GM23338 (cell line): ENCODE results near the gene DNAJC5G. TPM values are rescaled to one million over a fixed set of nuclear protein-coding genes. Genes with fewer than 3 reads are reported as not detected.

Source experiments
- ATAC-seq: fragments of 200-7000 bp; cut with Tn5 transposase; 3 replicates; pipeline ENCODE4 v1.9.1; 2020
- DNase-seq: peaks from one replicate; pipeline ENCODE4 v3.0.0-alpha.2; 2015; ENCODE audit warnings: low spot score
- H2AFZ ChIP-seq: fragments of 200-600 bp; sonication (generic); 2 replicates; pipeline ENCODE4 v1.8.0; 2016; ENCODE audit warnings: antibody characterized with exemption, mild to moderate bottlenecking, moderate library complexity
- H3F3A ChIP-seq: fragments of 200-600 bp; sonication (generic); replicated peaks from 2 replicates; pipeline ENCODE4 v1.8.0; 2017; ENCODE audit warnings: antibody characterized with exemption, mixed run types, low read depth
- H3K27ac ChIP-seq: fragments of 200-600 bp; sonication (generic); 2 replicates; pipeline ENCODE4 v1.6.1; 2016; ENCODE audit warnings: low read depth
- H3K27me3 ChIP-seq: fragments of 200-600 bp; sonication (generic); 2 replicates; pipeline ENCODE4 v1.8.0; 2016; ENCODE audit warnings: mild to moderate bottlenecking, mixed run types, moderate library complexity; ENCODE audit not compliant: insufficient read depth
- H3K36me3 ChIP-seq: fragments of 200-600 bp; sonication (generic); 2 replicates; pipeline ENCODE4 v1.8.0; 2016; ENCODE audit warnings: mild to moderate bottlenecking; ENCODE audit not compliant: insufficient read depth
- H3K4me1 ChIP-seq: fragments of 200-600 bp; sonication (generic); 2 replicates; pipeline ENCODE4 v1.8.0; 2016; ENCODE audit warnings: mild to moderate bottlenecking, moderate library complexity; ENCODE audit not compliant: insufficient read depth
- H3K4me2 ChIP-seq: fragments of 200-600 bp; sonication (generic); 2 replicates; pipeline ENCODE4 v1.7.1; 2017; ENCODE audit warnings: mixed run types
- H3K4me3 ChIP-seq: fragments of 200-600 bp; sonication (generic); 2 replicates; pipeline ENCODE4 v1.6.1; 2016; ENCODE audit warnings: mixed run types
- H3K79me2 ChIP-seq: fragments of 200-600 bp; sonication (generic); replicated peaks from 2 replicates; pipeline ENCODE4 v1.8.0; 2017; ENCODE audit warnings: mild to moderate bottlenecking; ENCODE audit not compliant: insufficient read depth
- H3K9me2 ChIP-seq: fragments of 200-600 bp; sonication (generic); 2 replicates; pipeline ENCODE4 v1.8.0; 2017; ENCODE audit not compliant: insufficient read depth
- H4K20me1 ChIP-seq: fragments of 200-600 bp; sonication (generic); replicated peaks from 2 replicates; pipeline ENCODE4 v1.8.0; 2017; ENCODE audit warnings: mild to moderate bottlenecking; ENCODE audit not compliant: insufficient read depth
- H3K27ac Mint-ChIP-seq: 2 replicates; pipeline ENCODE4 v1.8.0; 2020; ENCODE audit warnings: inconsistent platforms, mild to moderate bottlenecking, moderate library complexity, mixed read lengths
- H3K27me3 Mint-ChIP-seq: 3 replicates; pipeline ENCODE4 v1.8.0; 2022; ENCODE audit warnings: low read depth, mild to moderate bottlenecking, moderate library complexity, mixed read lengths, inconsistent platforms; ENCODE audit not compliant: insufficient read depth, poor library complexity
- H3K36me3 Mint-ChIP-seq: 3 replicates; pipeline ENCODE4 v1.8.0; 2021; ENCODE audit warnings: low read depth, mild to moderate bottlenecking, inconsistent platforms, moderate library complexity, mixed read lengths
- H3K4me1 Mint-ChIP-seq: 3 replicates; pipeline ENCODE4 v1.8.0; 2020; ENCODE audit warnings: mild to moderate bottlenecking, inconsistent platforms, mixed read lengths
- H3K4me3 Mint-ChIP-seq: 3 replicates; pipeline ENCODE4 v1.8.0; 2021; ENCODE audit warnings: moderate library complexity, mild to moderate bottlenecking, inconsistent platforms, mixed read lengths
- H3K9me3 Mint-ChIP-seq: 3 replicates; pipeline ENCODE4 v1.8.0; 2020; ENCODE audit warnings: moderate library complexity, mild to moderate bottlenecking, inconsistent platforms, mixed read lengths
- CREB1 ChIP-seq: fragments of 250-450 bp; sonication (Bioruptor Pico); IDR thresholded peaks from 2 replicates; pipeline ENCODE4 v1.5.0; 2020; ENCODE audit warnings: low read depth, mild to moderate bottlenecking, moderate library complexity
- ETS1 ChIP-seq: IDR thresholded peaks from 2 replicates; pipeline ENCODE4 v1.6.1; 2016; ENCODE audit warnings: antibody characterized with exemption
- EZH2 ChIP-seq: fragments of 200-600 bp; sonication (generic); IDR thresholded peaks from one replicate; pipeline ENCODE4 v1.8.0; 2017; ENCODE audit warnings: antibody characterized with exemption, mild to moderate bottlenecking, low read depth; ENCODE audit not compliant: unreplicated experiment
- JUNB ChIP-seq: IDR thresholded peaks from one replicate; pipeline ENCODE4 v1.6.1; 2016; ENCODE audit warnings: antibody characterized with exemption; ENCODE audit not compliant: unreplicated experiment
- NANOG ChIP-seq: IDR thresholded peaks from 2 replicates; pipeline ENCODE4 v1.6.1; 2016; ENCODE audit warnings: antibody characterized with exemption, borderline replicate concordance
- POLR2AphosphoS5 ChIP-seq: IDR thresholded peaks from 2 replicates; pipeline ENCODE4 v1.6.1; 2016; ENCODE audit warnings: antibody characterized with exemption, low read depth
- ZNF331 ChIP-seq: fragments of 250-450 bp; sonication (Bioruptor Pico); IDR thresholded peaks from 2 replicates; pipeline ENCODE4 v1.5.0; 2020; ENCODE audit warnings: low read depth, mild to moderate bottlenecking, moderate library complexity
- ZNF462 ChIP-seq: fragments of 250-450 bp; sonication (Bioruptor Pico); IDR thresholded peaks from 2 replicates; pipeline ENCODE4 v1.5.0; 2020; ENCODE audit warnings: mild to moderate bottlenecking, moderate library complexity
- polyA plus RNA-seq: library from polyadenylated mRNA; unstranded; fragments of >200 nt; fragmentation: Nextera tagmentation; extraction: Ambion mirVana; gene quantifications from 2 replicates; pipeline ENCODE4 v1.2.1, GENCODE V29; 2016
- total RNA-seq: library from RNA; depleted of rRNA; stranded (reverse); fragments of >200 nt; shearing (Covaris generic); gene quantifications from 2 replicates; pipeline ENCODE4 v1.2.3, GENCODE V29; 2014

DNAJC5G gene
- total and polyA plus RNA-seq, 2 experiments from 2014 or later: 0.59 TPM; not detected in 1

GRCh38 chr2:27315122-27315521 is 39.9 kb downstream of the DNAJC5G start (continued):
- TF ChIP-seq ZNF462 (CRISPR knock-in tag): no peak

GRCh38 chr2:27316655-27317412 is 41.6 kb downstream of the DNAJC5G start:
- Mint-ChIP-seq H3K4me1 (peaks cover 23% of the 10 kb centered on the region), H3K27ac (no peak overlapping the region), H3K27me3 (peaks cover 4% of the 10 kb centered on the region), H3K36me3 (no peaks in the 10 kb centered on the region; the same call in 2 of the 3 replicates), H3K4me3 (no peak overlapping the region), H3K9me3 (no peaks in the 10 kb centered on the region)
- Histone ChIP-seq H3K9me2 (no peaks in the 10 kb centered on the region), H3K36me3 (no peaks in the 10 kb centered on the region), H3K4me3 (no peak overlapping the region), H2AFZ (no peak overlapping the region), H3K27me3 (no peaks in the 10 kb centered on the region), H4K20me1 (0 out of 2 replicates have a peak, but pooled peaks cover 3% of the 10 kb centered on the region), H3K79me2 (no peaks in the 10 kb centered on the region; the same call in 1 of the 2 replicates), H3K4me1 (peaks cover 13% of the 10 kb centered on the region), H3K4me2 (no peak overlapping the region), H3F3A (0 out of 2 replicates have a peak, but pooled peaks cover 3% of the 10 kb centered on the region), H3K27ac (no peak overlapping the region)
- ATAC-seq (no peak), DNase-seq (no peak)
- TF ChIP-seq ZNF331 (CRISPR knock-in tag) (no peak), ETS1 (no peak), NANOG (no peak), JUNB (no peak), ZNF462 (CRISPR knock-in tag) (no peak), EZH2 (no peak), POLR2AphosphoS5 (no peak), CREB1 (no peak)
